ENCODE data around the gene SLC6A1. TPM values are rescaled to one million over a fixed set of nuclear protein-coding genes. Genes with fewer than 3 reads are reported as not detected.

Gene SLC6A1
- total RNA-seq, 2 experiments from 2014 or later = not detected

GRCh38 chr3:10996345-10997013 is 3.9 kb downstream of the SLC6A1 start:
- Histone ChIP-seq H3K4me3 (ENCODE audit: low read length) (no peak overlapping the region), H3K27me3 (ENCODE audit: control insufficient read depth in 1 of 2, insufficient read depth in 2 of 2, low read length in 2 of 2) (peaks cover 37 to 42% of the 10 kb centered on the region in 2 experiments), H3K36me3 (ENCODE audit: insufficient read depth, low read length) (no peaks in the 10 kb centered on the region), H3K9me3 (ENCODE audit: control insufficient read depth in 1 of 2, insufficient read depth in 1 of 2, low read length in 2 of 2) (peaks cover 0 to 8% of the 10 kb centered on the region in 2 experiments), H3K27ac (ENCODE audit: low read depth in 1 of 2, low read length in 2 of 2) (no peak overlapping the region), H3K4me1 (ENCODE audit: insufficient read depth, low read length) (peaks cover 12% of the 10 kb centered on the region)
- Mint-ChIP-seq H3K4me3 (no peak overlapping the region), H3K36me3 (ENCODE audit: low read depth) (no peaks in the 10 kb centered on the region), H3K27me3 (peaks cover 82% of the 10 kb centered on the region), H3K9me3 (no peaks in the 10 kb centered on the region), H3K4me1 (ENCODE audit: low read depth) (no peaks in the 10 kb centered on the region), H3K27ac (no peak overlapping the region)
- intact Hi-C loops (cut with DNase I, micrococcal nuclease) = no loop called here
- TF ChIP-seq CTCF (IDR thresholded peaks at IDR 0.05) = no peak
- ATAC-seq (ENCODE audit: poor library complexity) (no peak), DNase-seq (no peak)
- CTCF ChIA-PET = no interaction called here
- POLR2A ChIA-PET = no interaction called here

GRCh38 chr3:10997196-10997595 is 4.6 kb downstream of the SLC6A1 start:
- H3K36me3 Mint-ChIP-seq (ENCODE audit: low read depth) = no peaks in the 10 kb centered on the region
- H3K9me3 Mint-ChIP-seq = no peaks in the 10 kb centered on the region
- no peak for DNase-seq
- Histone ChIP-seq H3K36me3 (ENCODE audit: insufficient read depth, low read length) (no peaks in the 10 kb centered on the region), H3K27ac (ENCODE audit: low read depth in 1 of 2, low read length in 2 of 2) (no peak overlapping the region), H3K9me3 (ENCODE audit: control insufficient read depth in 1 of 2, insufficient read depth in 1 of 2, low read length in 2 of 2) (peaks cover 0 to 8% of the 10 kb centered on the region in 2 experiments), H3K4me3 (ENCODE audit: low read length) (no peak overlapping the region), H3K4me1 (ENCODE audit: insufficient read depth, low read length) (peaks cover 7% of the 10 kb centered on the region), H3K27me3 (ENCODE audit: control insufficient read depth in 1 of 2, insufficient read depth in 2 of 2, low read length in 2 of 2) (peaks cover 30 to 35% of the 10 kb centered on the region in 2 experiments)
- H3K4me1 Mint-ChIP-seq (ENCODE audit: low read depth) = no peaks in the 10 kb centered on the region
- H3K27ac Mint-ChIP-seq = no peak overlapping the region
- no peak for ATAC-seq (ENCODE audit: poor library complexity)
- intact Hi-C loops (cut with DNase I, micrococcal nuclease) = no loop called here
- H3K27me3 Mint-ChIP-seq = peaks cover 76% of the 10 kb centered on the region
- ChIA-PET CTCF (no interaction called here), POLR2A (no interaction called here)
- no peak overlapping the region for H3K4me3 Mint-ChIP-seq
- TF ChIP-seq CTCF (IDR thresholded peaks at IDR 0.05) = no peak

- intact Hi-C loops (cut with DNase I, micrococcal nuclease) = no loop called here
- no peak overlapping the region for H3K4me3 Mint-ChIP-seq
- peaks cover under 1% of the 10 kb centered on the region for H3K4me1 ChIP-seq (ENCODE audit: insufficient read depth, low read length)
- ChIA-PET CTCF (no interaction called here), POLR2A (no interaction called here)
- no peak for TF ChIP-seq CTCF (IDR thresholded peaks at IDR 0.05)
- ATAC-seq (ENCODE audit: poor library complexity) (no peak), DNase-seq (no peak)
- H3K36me3 Mint-ChIP-seq (ENCODE audit: low read depth) = no peaks in the 10 kb centered on the region
- H3K4me1 Mint-ChIP-seq (ENCODE audit: low read depth) = no peaks in the 10 kb centered on the region
- peaks cover 77% of the 10 kb centered on the region for H3K27me3 Mint-ChIP-seq
- no peaks in the 10 kb centered on the region for H3K9me3 Mint-ChIP-seq
- no peak overlapping the region for H3K27ac ChIP-seq (ENCODE audit: low read depth in 1 of 2, low read length in 2 of 2)
- H3K36me3 ChIP-seq (ENCODE audit: insufficient read depth, low read length) = no peaks in the 10 kb centered on the region
- H3K27ac Mint-ChIP-seq = no peak overlapping the region
- H3K4me3 ChIP-seq (ENCODE audit: low read length) = no peak overlapping the region
- peaks cover 0 to under 1% of the 10 kb centered on the region in 2 experiments for H3K9me3 ChIP-seq (ENCODE audit: control insufficient read depth in 1 of 2, insufficient read depth in 1 of 2, low read length in 2 of 2)
- H3K27me3 ChIP-seq (ENCODE audit: control insufficient read depth in 1 of 2, insufficient read depth in 2 of 2, low read length in 2 of 2) = peaks cover 23 to 28% of the 10 kb centered on the region in 2 experiments
These were observed 6.0 kb downstream of the SLC6A1 start for GRCh38 chr3:10998542-10998941.

All from CD4-positive, alpha-beta T cell (primary cell).